ENCODE results near the gene GOLGA1.
A peak's percentile ranks its signal among the peaks of the same experiment; 100 is the strongest.

The GOLGA1 gene

GRCh38 chr9:124868511-124869465 lies 72.1 kb downstream of the GOLGA1 start:
- TF ChIP-seq POLR2AphosphoS5 (IDR thresholded peaks at IDR 0.05; ENCODE audit: low read depth, low read length) (peak; percentile 78), FOXP2 (optimal IDR thresholded peaks at IDR 0.05; ENCODE audit: borderline replicate concordance, extremely low read depth, extremely low read length, insufficient read depth) (no peak), SIN3A (IDR thresholded peaks at IDR 0.05; ENCODE audit: borderline replicate concordance, insufficient read depth, low read length) (peak; percentile 61; the same call in 1 of the 2 replicates), TAF1 (IDR thresholded peaks at IDR 0.05; ENCODE audit: borderline replicate concordance, insufficient read depth, low read length) (peak; percentile 94), REST (IDR thresholded peaks at IDR 0.05; ENCODE audit: insufficient read depth in 1 of 2, low read depth in 2 of 2, low read length in 2 of 2) (0 out of 4 replicates have a peak, but pooled peaks of 1 of the 2 experiments have one; percentile 9)

GRCh38 chr9:124863371-124863871 lies 77.5 kb downstream of the GOLGA1 start:
- no peak for TF ChIP-seq TAF1 (IDR thresholded peaks at IDR 0.05; ENCODE audit: borderline replicate concordance, insufficient read depth, low read length)
- no peak for TF ChIP-seq FOXP2 (optimal IDR thresholded peaks at IDR 0.05; ENCODE audit: borderline replicate concordance, extremely low read depth, extremely low read length, insufficient read depth)
- TF ChIP-seq REST (IDR thresholded peaks at IDR 0.05; ENCODE audit: insufficient read depth in 1 of 2, low read depth in 2 of 2, low read length in 2 of 2), result no peak
- TF ChIP-seq POLR2AphosphoS5 (IDR thresholded peaks at IDR 0.05; ENCODE audit: low read depth, low read length), result no peak
- TF ChIP-seq SIN3A (IDR thresholded peaks at IDR 0.05; ENCODE audit: borderline replicate concordance, insufficient read depth, low read length), result no peak

GRCh38 chr9:124861342-124862229 lies 79.3 kb downstream of the GOLGA1 start, which contains the start of the genes ARPC5L and RPL35:
TSS of gene ARPC5L (plus strand) at chr9:124862130. CDS start at chr9:124869291, 7,161 bp downstream.
TSS of gene RPL35 (minus strand) at chr9:124861957. CDS start at chr9:124861912, 45 bp downstream.
- TF ChIP-seq POLR2AphosphoS5 (IDR thresholded peaks at IDR 0.05; ENCODE audit: low read depth, low read length), result peak; percentile 91
- TF ChIP-seq FOXP2 (optimal IDR thresholded peaks at IDR 0.05; ENCODE audit: borderline replicate concordance, extremely low read depth, extremely low read length, insufficient read depth), result no peak
- TF ChIP-seq REST (IDR thresholded peaks at IDR 0.05; ENCODE audit: insufficient read depth in 1 of 2, low read depth in 2 of 2, low read length in 2 of 2), result peak in 1 of 2 experiments; percentile 69; a peak in 1 of 4 replicates
- TF ChIP-seq TAF1 (IDR thresholded peaks at IDR 0.05; ENCODE audit: borderline replicate concordance, insufficient read depth, low read length), result peak; percentile 96

DNA sequence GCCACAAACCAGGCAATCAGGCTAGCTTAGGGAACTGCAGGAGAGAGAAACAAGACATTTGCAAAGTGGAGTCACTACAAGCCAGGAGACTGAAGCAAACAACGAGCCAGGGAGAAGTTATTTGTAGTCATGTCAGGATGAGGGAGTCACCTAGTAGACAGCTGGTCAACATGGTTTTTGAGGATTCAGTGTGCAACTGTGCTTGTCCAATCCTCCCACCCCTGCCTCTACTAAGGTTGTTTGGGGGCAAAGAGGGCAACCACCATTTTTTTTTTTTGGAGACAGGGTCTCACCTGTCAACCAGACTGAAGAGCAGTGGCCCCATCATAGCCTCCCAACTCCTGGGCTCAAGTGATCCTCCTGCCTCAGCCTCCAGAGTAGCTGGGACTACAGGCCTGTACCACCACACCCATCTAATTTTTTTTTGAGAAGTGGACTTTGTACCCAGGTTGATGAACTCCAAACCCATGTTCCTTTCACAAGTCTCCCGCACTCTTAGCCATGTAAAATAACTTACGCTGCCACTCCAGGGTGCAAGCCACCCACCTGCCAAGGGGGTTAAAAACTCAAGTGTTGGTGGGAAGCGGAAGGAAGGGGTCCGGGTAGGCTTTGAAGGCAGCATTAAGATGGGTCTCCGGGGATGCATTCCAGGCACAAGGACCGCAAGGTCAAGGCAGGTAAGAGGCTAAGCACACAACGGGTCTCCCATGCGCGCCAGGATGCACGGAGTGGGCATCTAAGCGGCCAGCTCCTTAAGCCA lies 80.1 kb downstream of the GOLGA1 start:
- TF ChIP-seq POLR2AphosphoS5 (IDR thresholded peaks at IDR 0.05; ENCODE audit: low read depth, low read length) (no peak; the same call in 1 of the 2 replicates), FOXP2 (optimal IDR thresholded peaks at IDR 0.05; ENCODE audit: borderline replicate concordance, extremely low read depth, extremely low read length, insufficient read depth) (no peak), SIN3A (IDR thresholded peaks at IDR 0.05; ENCODE audit: borderline replicate concordance, insufficient read depth, low read length) (no peak), TAF1 (IDR thresholded peaks at IDR 0.05; ENCODE audit: borderline replicate concordance, insufficient read depth, low read length) (no peak), REST (IDR thresholded peaks at IDR 0.05; ENCODE audit: insufficient read depth in 1 of 2, low read depth in 2 of 2, low read length in 2 of 2) (no peak)
